Right ventricle myocardium inferior (tissue), 1 donor: ENCODE measurements around the gene EGFR. TPM values are rescaled to one million over a fixed set of nuclear protein-coding genes. Genes with fewer than 3 reads are reported as not detected.

Source experiments
- ATAC-seq: fragments of 200-7000 bp; cut with Tn5 transposase; one replicate; pipeline ENCODE4 v1.9.1; 2020; ENCODE audit warnings: mild to moderate bottlenecking, moderate library complexity
- DNase-seq: peaks from one replicate; pipeline ENCODE4 v3.0.0; 2021; ENCODE audit errors: missing footprints
- intact Hi-C: fragments of 100-400 bp; cut with DNase I; formaldehyde crosslinking; loops from one replicate; pipeline ENCODE4 v1.11.0; 2022
- total RNA-seq: library from RNA; stranded (reverse); fragmentation: NEBNext Ultra II Directional; extraction: Animal tissue kit (Norgen Biotek cat#: 25700); gene quantifications from one replicate; pipeline ENCODE4 v1.2.1, GENCODE V29; 2021
- donor health status: DM: no; HTN: yes; CAD: no; lungs with severe emphysema.

Gene EGFR
- total RNA-seq, 1 donor from 2014 or later, result 11.4 TPM

- intact Hi-C loops, result no loop called here
- ATAC-seq (no peak), DNase-seq (no peak)
Observed at GRCh38 chr7:55085511-55086412, 66.9 kb downstream of the EGFR start.

- peak; percentile 19 for ATAC-seq
- no peak for DNase-seq
- intact Hi-C loops, result no loop called here
Observed at GRCh38 chr7:55086413-55087201, 67.8 kb downstream of the EGFR start.

- DNase-seq, result no peak
- ATAC-seq, result no peak
- intact Hi-C loops, result no loop called here
Observed at GRCh38 chr7:55087521-55087961, 68.7 kb downstream of the EGFR start.

- DNase-seq, result no peak
- ATAC-seq, result no peak
- intact Hi-C loops, result no loop called here
Observed at GRCh38 chr7:55088107-55088506, 69.3 kb downstream of the EGFR start.

GRCh38 chr7:55088620-55089019 is 69.8 kb downstream of the EGFR start:
- no peak for ATAC-seq
- no peak for DNase-seq
- intact Hi-C loops, result no loop called here

- intact Hi-C loops, result no loop called here
- DNase-seq (no peak), ATAC-seq (peak; percentile 2)
Observed at GRCh38 chr7:55092186-55092974, 73.6 kb downstream of the EGFR start.

- DNase-seq (no peak), ATAC-seq (no peak)
- intact Hi-C loops, result no loop called here
Observed at GRCh38 chr7:55092975-55093373, 74.2 kb downstream of the EGFR start.

- intact Hi-C loops, result no loop called here
- ATAC-seq, result no peak
Observed at GRCh38 chr7:55093674-55094073, 74.9 kb downstream of the EGFR start.

GRCh38 chr7:55094092-55094690 is 75.4 kb downstream of the EGFR start:
- ATAC-seq, result no peak
- intact Hi-C loops, result no loop called here
- no peak for DNase-seq

More at GRCh38 chr7:55093674-55094073, 74.9 kb downstream of the EGFR start:
- no peak for DNase-seq

- intact Hi-C loops, result no loop called here
Observed at GRCh38 chr7:55095672-55096071, 76.9 kb downstream of the EGFR start.

GRCh38 chr7:55096323-55096722 is 77.5 kb downstream of the EGFR start:
- no peak for ATAC-seq
- intact Hi-C loops, result no loop called here
- DNase-seq, result no peak

More at GRCh38 chr7:55095672-55096071, 76.9 kb downstream of the EGFR start:
- ATAC-seq, result no peak
- no peak for DNase-seq

GRCh38 chr7:55097100-55097499 is 78.3 kb downstream of the EGFR start:
- ATAC-seq (no peak), DNase-seq (no peak)
- intact Hi-C loops, result no loop called here

GRCh38 chr7:55099066-55099820 is 80.4 kb downstream of the EGFR start:
- DNase-seq (no peak), ATAC-seq (peak; percentile 56)
- intact Hi-C loops, result no loop called here

- intact Hi-C loops, result loop anchor here (1.0 kb wide), 1 partner anchor 25 kb away; no protein-coding TSS in a partner anchor
- ATAC-seq (peak; percentile 69), DNase-seq (peak; percentile 78)
Observed at GRCh38 chr7:55099821-55100543, 81.2 kb downstream of the EGFR start.

- DNase-seq (peak; percentile 93), ATAC-seq (peak; percentile 79)
- intact Hi-C loops, result loop anchor here (1.0 kb wide), 1 partner anchor 25 kb away; no protein-coding TSS in a partner anchor
Observed at GRCh38 chr7:55100544-55101327, 81.9 kb downstream of the EGFR start.

GRCh38 chr7:55101359-55101758 is 82.5 kb downstream of the EGFR start:
- DNase-seq, result no peak
- no peak for ATAC-seq
- intact Hi-C loops, result no loop called here
